Stimulated activated CD4-positive, alpha-beta T cell treated with anti-CD3 and anti-CD28 coated beads, Interleukin-4, amount 100 ng/mL, for 1 hour (primary cell): ENCODE data around the gene EXOC3L1.

Experiments
- DNase-seq: peaks from one replicate; pipeline ENCODE4 v3.0.0-alpha.2; 2020

EXOC3L1 gene

DNA sequence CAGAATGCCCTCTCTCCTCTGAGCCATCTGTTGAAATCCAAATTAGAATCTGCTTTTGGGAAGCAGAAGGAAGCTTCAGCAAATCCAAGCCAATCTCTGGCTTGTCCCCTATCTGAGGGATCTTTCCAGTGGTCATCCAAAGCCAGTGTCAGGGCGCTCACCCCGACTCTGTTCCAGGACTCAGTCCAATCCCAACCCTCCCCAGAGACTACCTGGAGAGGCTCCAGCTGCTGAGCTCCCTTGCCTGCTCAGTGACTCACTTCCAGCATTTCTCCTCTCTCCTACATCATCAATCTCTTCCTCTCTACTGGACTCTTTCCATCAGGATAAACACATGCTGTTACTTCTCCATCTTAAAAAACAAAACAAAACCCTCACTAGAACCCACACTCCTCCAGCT is 8.6 kb downstream of the EXOC3L1 start:
- DNase-seq, result no peak

DNA sequence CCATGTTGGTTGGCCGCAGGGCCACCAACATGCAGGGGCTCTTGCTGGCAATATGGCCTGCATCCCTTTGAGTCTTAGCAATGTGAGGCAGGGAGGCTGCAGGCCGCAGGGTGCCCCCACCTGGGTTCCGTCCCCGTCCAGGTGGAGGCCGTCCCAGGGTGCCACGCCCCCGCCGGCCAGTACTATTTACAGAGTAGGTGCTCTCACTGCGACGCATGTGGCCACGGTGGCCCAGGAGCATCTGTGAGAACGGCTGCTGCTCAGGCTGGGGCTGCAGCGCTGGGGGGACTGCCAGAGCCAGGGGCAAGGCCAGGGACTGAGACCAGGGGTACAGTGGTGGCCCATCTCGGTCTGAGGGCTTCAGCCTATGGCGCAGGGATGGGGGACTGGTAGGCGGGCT is 9.8 kb downstream of the EXOC3L1 start:
- no peak for DNase-seq

DNA sequence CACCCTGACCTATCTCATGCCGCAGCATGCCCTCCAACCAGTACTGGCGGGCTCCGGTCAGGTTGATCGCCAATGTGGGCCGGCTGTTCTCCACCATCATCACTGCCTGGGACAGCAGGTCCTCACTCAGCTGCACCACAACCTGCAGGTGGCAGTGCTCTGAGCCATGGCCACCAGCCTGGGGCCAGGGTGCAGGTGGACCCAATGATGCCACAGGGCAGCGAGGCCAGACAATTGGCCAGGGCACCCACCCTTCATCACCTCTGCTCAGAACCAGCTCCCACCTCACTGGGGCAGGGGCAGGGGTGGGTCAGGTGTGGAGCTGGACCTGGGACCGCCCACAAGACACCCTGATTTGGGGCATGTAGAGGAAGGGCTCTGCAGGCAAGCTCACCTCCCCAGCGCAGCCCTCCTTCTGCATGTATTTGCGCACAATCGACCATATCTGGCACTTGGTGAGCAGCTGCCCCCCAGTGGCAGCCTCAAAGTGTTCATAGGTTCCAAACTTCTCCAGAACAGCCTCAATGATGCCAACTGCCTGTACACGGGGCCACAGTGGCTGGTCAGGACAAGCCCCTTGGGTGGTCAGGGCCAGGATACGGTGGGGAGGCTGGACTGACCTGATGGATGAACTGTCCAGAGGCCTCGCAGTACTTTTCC is 10.4 kb downstream of the EXOC3L1 start:
- DNase-seq, result no peak

DNA sequence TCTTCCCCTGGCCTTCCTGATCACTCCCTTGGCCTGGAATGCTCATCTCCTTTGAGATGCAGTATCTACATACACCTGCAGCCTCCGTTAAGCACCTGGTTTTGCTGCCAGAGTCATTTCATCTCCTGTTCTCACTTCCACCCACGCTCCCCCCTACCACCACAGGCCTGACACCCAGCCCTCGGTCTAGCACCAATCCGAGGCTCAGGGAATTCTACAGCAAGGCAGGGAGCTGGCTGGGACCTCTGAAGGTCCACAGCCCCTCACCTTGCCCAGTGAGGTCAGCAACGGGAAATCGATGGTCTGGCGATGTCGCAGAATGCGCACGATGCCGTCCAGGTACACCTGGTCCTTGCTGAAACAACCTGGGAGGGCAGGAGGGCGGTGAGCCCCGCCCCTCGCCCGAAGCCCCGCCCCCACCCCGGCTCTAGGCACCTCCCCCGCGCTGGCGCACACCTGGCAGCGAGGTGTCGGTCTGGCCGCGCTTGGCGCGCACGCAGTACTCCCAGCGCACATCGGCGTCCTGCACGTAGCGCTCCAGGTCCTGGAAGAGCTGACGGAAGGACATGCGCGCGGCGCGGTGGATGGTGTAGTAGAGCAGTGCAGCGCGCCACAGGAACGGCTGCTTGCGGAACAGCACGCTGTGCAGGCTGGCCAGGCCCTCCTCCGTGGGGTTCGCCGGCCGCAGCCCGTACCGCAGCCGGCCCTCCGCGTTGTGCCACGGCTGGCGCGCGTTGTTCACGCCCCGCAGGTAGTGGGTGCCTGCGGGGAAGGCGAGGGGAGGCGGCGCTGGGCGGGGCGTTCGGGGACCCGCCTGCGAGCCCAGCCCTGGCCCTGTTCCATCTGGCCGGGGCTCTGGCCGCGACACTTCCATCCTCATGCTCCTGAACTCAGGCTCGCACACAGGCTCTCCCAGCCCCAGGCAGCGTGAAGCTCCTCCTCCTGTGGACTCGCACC is 11.9 kb downstream of the EXOC3L1 start:
- DNase-seq, result peak; percentile 42

DNA sequence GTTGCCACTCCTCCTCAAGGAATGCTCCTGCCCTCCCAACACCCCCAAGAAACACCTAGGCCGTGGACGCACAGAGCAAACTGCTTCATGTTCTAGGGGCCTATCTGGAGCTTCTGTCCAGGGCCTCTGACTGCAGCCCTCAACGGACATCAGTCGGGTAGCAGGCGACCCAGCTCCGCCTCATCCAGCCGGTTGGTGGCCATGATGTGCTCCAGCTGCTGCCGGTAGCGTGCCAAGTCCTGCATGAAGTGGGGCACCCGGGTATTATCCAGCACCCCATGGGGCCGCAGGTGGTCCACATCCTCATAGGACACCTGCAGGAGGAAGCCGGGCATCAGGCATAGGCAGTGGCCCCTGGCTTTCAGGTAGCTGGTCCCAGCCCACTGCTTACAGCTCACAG is 13.3 kb downstream of the EXOC3L1 start:
- no peak for DNase-seq

DNA sequence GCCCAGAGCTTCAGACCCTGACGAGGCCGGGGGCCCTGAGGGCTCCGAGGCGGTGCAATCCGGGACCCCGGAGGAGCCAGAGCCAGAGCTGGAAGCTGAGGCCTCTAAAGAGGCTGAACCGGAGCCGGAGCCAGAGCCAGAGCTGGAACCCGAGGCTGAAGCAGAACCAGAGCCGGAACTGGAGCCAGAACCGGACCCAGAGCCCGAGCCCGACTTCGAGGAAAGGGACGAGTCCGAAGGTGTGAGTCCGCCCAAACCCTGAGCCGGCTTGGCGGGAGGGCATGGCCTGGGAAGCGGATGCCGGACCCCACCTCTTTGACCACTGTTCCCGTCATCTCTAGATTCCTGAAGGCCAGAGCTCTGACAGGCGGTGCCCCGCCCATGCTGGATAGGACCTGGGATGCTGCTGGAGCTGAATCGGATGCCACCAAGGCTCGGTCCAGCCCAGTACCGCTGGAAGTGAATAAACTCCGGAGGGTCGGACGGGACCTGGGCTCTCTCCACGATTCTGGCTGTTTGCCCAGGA is 15.2 kb downstream of the EXOC3L1 start:
- DNase-seq, result no peak

DNA sequence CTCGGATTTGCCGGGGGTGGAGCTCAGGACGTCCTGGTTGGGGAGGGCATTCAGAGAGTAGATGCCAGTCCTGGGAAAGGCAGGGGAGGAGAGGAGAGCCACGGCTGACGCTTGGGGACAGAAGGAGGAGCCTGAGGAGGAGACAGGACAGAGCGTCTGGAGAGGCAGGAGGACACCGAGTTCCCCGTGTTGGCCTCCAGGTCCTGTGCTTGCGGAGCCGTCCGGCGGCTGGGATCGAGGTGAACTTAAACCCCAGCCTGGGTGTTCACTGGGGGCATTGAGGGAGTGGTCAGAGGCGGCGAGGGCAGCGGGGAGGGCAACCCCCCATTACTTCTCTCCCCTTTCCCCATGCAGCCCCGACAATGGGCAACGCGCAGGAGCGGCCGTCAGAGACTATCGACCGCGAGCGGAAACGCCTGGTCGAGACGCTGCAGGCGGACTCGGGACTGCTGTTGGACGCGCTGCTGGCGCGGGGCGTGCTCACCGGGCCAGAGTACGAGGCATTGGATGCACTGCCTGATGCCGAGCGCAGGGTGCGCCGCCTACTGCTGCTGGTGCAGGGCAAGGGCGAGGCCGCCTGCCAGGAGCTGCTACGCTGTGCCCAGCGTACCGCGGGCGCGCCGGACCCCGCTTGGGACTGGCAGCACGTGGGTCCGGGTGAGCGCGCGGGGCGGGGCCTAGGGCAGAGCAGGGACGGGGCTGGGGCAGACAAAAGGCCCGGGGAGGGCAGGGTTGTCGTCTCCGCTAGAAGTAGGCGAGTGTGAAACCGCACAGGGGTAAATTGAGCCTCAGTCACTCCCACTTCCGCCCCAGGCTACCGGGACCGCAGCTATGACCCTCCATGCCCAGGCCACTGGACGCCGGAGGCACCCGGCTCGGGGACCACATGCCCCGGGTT is 15.9 kb downstream of the EXOC3L1 start:
- peak; percentile 63 for DNase-seq

DNA sequence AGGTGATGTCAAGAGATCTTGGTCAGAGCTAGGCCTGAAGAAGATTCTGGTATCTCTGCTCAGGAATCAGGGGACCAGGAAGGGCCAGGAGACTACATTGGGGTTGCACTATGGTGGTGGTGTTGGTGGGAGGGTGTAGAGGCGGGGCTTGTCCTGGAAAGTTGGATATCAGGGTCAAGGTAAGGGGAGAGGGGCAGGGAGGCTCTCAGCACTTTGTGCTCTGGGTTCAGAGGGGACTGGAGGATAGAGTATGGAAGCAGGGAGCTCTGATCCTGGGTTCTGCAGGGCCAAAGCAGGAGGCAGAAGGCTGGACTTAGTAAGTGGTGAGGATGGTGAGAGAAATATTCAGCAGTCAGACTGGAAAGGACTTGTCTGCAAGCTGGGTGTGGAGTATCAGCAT is 16.6 kb downstream of the EXOC3L1 start:
- no peak for DNase-seq

DNA sequence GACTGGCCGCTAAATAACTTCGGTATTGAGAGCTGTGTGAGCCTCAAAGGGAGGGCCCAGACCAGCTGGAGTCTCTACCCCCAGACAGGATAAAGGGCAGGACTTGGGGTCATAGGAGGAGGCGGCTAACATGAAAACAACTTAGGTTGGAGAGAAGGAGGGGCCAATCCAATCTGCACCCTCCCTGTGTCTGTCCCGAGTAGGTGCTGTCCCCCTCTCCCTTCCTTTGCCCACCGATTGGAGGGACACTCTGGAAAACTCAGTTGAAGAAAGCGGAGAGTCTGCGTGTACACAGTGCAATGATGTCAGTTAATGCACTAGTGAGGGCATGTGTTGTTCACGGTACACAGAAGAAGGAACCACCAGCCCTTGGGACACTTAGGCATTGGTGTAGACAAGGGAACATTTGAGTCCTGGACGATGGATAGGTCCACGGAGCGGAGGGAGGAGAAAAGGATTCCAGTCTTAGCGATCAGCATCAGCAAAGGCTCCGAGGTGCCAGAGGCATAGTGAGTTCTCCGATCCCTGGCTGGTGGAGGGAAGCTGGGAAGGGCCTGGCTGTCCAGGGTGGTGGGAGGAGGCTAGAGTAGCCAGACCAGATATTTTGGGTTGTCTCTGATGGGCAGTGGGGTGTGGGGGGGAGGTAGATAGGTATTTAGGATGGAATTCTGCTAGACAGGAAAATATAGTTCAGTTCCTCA is 18.8 kb downstream of the EXOC3L1 start:
- no peak for DNase-seq

DNA sequence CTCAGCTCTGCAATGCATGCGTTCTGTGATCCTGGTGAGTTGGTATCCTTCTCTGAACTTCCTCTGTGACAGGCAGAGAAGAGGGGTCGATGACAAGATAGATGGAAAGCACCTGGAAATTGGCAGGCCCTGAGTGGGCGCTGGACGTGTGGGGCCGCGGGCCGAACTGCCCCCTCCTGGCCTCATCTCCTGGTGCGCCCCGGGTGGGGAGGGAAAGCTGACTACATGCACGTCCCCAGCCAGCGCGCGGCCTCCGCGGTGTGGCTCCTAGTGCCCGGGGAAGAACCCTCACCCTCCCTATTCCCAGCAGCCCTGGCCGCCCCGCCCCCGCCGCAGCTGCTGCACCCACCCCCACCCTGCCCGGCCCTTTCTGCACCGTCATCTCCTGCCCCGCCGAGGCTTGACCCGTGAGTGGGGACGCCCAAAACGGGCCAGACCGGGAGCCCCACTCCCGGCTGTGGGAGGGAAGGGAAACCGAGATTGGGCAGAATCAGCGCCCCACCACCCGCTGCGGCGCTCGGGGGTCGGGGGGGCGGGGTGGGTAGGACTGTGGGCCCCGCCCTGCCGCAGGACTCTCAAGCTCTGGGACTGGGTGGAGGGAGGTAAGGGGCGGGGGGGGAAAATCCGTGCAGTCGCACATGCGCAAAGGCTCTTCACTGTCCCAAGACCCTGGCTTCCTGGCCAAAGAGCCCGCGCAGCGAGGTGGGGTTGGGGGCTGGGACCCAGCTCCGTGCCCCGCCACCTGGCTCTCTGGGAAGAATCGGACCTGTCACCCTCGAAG is 19.6 kb downstream of the EXOC3L1 start, which contains the start of gene NOL3:
NOL3 (plus strand) TSS at position 371 of the 781 bp plus-strand sequence.
- no peak for DNase-seq

DNA sequence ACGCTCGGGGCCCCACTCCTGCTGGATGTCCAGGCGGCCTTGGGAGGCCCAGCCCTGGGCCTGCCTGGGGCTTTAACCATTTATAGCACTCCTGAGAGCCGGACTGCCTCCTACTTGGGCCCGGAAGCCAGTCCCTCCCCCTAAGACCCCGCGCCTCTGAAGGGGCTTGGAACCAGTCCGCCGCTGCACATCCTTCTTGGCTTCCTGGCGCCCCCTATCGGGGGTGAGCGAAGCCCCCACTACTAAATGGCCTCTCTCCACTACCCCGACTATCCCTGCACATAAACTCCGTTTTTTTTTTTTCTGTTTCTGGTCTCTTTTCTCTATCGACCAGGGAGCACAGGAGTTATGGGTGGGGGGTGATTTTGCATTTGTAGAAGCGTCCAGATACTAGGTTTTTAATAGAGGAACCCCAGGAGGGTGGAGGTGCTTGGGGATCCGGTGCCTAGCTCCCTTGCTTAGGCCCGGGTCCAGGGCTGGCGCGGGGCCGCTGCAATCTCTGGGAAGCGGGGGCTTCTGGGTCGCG is 20.2 kb downstream of the EXOC3L1 start:
- no peak for DNase-seq

DNA sequence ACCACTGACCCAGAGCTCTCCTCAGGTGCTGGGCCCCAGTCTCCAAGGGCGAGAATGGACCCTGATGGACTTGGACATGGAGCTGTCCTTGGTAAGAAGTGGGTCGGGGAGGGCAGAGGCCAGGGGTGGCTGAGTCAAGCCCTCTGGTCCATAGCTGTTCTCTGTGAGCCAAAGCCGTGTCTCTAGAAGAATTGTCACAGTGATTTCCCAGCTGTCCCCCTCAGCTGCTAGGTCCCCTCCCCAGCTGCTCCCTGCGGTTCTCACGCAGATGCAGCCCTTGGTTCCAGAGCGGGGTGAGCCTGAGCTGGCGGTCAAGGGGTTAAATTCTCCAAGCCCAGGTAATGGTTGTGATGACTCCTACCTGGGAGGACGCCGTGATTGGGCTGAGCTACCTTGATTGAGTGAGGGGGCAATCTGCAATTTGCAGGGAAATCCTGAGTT is 20.9 kb downstream of the EXOC3L1 start:
- DNase-seq, result no peak

DNA sequence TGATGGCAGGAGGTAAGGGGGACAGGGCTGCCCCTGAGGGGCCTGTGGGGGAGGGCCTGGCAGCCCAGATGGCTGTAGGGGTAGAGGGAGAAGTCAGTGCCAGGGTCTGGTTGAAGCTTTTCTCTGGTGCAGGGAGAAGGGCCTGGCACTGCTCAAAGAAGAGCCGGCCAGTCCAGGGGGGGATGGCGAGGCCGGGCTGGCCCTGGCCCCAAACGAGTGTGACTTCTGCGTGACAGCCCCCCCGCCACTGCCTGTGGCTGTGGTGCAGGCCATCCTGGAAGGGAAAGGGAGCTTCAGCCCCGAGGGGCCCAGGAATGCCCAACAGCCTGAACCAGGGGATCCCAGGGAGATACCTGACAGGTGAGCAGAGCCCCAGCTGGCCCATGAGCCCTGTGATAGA is 22.3 kb downstream of the EXOC3L1 start:
- DNase-seq, result no peak

DNA sequence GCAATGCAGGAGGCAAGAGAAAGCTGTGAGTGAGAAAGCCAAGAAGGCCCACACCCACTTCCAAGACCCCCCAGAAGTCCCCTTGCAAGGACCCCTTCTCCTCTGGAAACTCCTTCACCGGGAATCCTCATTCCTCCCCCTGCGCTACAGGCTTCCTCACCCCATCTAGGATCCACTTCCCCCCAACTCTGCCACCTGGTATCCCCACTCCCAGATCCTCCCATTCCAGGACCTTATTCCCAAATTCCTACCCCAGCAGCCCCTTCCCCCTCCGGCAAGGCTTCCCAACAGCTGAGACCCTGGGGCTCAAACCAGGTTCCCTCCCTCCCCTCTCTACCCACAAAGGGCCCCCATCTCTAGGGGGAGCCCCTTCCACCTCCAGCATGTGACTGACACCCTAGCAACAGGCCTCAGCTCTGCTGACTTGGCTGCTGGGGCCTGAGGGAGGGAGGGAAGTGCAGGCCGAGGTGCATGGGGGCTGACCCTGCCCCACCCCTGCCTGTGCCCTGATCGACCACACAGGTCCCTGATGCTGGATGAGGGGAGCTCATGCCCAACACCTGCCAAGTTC is 23.3 kb downstream of the EXOC3L1 start:
- DNase-seq, result no peak

DNA sequence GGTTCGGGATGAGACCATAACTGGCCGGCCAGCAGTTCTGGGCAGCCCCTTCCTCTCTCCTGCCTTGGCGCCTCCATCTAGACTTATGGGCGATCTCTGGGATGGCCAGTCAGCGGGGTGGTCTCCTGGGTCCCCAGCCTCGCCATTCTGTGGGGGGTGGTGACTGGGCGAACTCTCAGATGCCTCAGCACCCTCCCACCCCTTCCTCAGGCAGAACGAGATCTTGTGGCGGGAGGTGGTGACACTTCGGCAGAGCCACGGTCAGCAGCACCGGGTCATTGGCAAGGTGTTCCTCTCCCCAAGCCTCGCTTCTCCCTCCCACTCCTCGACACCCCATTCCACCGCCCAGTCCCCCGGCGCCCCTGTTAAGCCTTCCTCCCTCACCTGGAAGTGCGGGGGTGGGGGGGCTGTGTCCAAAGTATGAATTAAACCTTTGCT is 23.8 kb downstream of the EXOC3L1 start:
- DNase-seq, result no peak

DNA sequence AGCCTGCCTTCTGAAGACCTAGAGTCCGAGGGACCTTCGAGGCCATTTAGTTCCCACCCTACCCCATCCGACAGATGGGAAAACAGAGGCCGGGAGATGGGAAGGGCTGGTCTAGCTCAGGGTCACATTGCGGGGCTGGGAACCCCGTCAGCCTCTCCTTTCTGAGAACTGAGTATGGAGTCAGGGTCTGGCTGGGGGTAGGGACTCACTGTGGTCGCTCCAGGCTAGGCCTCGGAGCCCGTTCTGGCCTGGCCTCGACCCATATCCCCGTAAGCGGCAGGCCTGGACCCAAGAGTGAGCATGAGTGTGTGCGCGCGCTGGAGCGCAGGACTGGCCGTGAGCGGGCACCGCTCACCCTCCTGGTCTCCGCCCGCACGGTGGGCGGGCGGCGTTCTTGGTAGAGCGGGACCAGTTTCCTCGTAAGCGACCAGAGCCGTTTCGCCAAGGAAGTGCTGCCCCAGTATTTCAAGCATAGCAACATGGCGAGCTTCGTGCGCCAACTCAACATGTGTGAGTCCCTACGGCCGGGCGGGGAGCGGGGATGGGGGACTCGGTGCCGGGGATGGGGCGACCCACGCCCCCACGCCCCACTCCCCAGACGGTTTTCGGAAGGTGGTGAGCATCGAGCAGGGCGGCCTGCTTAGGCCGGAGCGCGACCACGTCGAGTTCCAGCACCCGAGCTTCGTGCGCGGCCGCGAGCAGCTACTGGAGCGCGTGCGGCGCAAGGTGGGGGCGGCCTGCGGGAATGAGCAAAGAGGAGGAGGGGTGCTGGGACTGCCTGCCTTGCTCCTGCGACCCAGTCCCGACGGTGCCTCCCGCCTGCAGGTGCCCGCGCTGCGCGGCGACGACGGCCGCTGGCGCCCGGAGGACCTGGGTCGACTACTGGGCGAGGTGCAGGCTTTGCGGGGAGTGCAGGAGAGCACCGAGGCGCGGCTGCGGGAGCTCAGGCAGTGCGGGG is 24.5 kb downstream of the EXOC3L1 start:
- no peak for DNase-seq

DNA sequence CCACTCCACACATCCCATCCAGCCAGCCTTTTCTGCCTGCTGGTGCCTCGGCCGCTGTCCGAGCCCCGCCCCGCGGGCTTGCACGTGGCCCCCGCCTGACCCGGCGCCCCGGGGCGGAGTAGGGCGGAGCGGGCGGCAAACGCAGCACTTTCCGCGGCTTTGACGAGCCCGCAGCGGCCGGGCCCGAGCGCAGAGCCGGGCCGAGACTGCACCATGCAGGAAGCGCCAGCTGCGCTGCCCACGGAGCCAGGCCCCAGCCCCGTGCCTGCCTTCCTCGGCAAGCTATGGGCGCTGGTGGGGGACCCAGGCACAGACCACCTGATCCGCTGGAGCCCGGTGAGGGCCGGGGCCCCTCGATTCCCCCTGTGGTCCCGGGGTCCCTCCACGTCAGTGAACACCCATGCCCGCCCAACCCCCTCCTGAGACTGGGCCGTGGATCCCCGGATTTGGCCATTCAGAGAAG is 25.3 kb downstream of the EXOC3L1 start, which contains the start of gene HSF4:
HSF4 (plus strand) TSS at position 147 of the 463 bp plus-strand sequence; CDS start at position 214, 67 bp downstream.
- no peak for DNase-seq

DNA sequence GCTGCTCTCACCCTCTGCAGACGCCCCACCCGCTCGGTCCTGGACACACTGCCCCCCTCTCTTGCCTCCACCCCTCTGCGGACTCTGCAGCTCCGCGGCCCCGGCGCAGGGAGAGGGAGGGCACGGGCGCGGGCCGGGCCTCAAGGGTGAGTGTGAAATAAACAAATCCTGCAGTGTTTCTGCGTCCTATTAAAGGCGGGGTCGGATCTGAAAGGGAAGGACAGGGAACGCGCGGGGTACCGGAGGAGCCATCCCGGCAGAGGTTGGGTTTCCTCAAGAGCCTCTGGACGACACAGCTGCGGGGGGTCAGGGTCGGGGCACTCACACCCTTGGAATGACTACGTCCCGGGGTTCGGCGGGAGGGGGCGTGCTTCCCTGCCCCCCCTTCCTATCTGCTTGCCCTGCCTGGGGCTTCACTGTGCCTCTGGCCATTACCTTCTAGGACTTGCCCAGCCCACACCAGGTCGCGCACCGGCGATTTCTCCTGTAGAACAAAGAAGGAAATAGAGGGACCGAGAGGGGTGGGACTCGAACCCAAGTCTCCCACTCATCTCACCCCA is 25.9 kb downstream of the EXOC3L1 start:
- DNase-seq, result no peak
